NCI-H146 treated with DMSO at 0.1 percent for 48 hours (cell line): Measurements from ENCODE around the gene YIF1A.

ENCODE experiments used
- DNase-seq: peaks from one replicate; lab custom pipeline; 2025; ENCODE audit not compliant: unreplicated experiment; lab: John Stamatoyannopoulos, UW

The YIF1A gene

GRCh38 chr11:66248903-66249302, 40.0 kb downstream of the YIF1A start:
- DNase-seq = no peak

GRCh38 chr11:66247801-66248200, 41.1 kb downstream of the YIF1A start:
- no peak for DNase-seq

- no peak for DNase-seq
These were observed 41.6 kb downstream of the YIF1A start for GRCh38 chr11:66247295-66247694.

- DNase-seq = no peak
These were observed 45.0 kb downstream of the YIF1A start for GRCh38 chr11:66243782-66244535.

- no peak for DNase-seq
These were observed 46.7 kb downstream of the YIF1A start for GRCh38 chr11:66242095-66242765.

- no peak for DNase-seq
These were observed 48.2 kb downstream of the YIF1A start for GRCh38 chr11:66240781-66241136.

- DNase-seq = no peak
These were observed 48.8 kb downstream of the YIF1A start for GRCh38 chr11:66239998-66240780.

GRCh38 chr11:66239511-66239910, 49.4 kb downstream of the YIF1A start:
- DNase-seq = no peak

GRCh38 chr11:66238786-66239413, 50.0 kb downstream of the YIF1A start:
- DNase-seq = no peak

GRCh38 chr11:66237867-66238266, 51.1 kb downstream of the YIF1A start:
- no peak for DNase-seq

- no peak for DNase-seq
These were observed 53.8 kb downstream of the YIF1A start for GRCh38 chr11:66235141-66235540.
